GM18907 (cell line): ENCODE results near the gene ABI3.

ENCODE experiments used
- ATAC-seq: cut with Tn5 transposase; IDR thresholded peaks from one replicate; pipeline ENCODE4 v1.9.1; 2021; ENCODE audit warnings: mild to moderate bottlenecking, moderate library complexity; ENCODE audit not compliant: unreplicated experiment

The ABI3 gene

DNA sequence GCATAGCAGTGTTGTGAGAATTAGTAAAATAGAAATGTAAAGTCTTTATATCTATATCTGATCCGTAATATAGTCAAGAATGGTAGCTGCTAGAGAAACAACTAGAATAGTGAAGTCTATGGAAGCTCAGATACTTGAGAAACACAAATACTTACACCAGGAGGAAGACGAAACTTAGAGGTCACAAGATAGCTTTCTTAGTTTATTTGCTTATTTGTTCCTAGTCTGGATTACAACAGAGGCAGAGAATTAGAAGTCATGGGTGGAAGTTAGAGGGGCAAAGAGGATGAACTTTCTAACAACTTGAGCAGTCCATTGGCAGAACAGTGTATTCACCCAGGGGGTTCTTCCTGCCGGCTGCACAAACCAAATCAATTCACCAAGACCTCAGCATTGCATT, 14.0 kb upstream of the ABI3 start:
- ATAC-seq, result no peak

GRCh38 chr17:49197346-49197998, 13.0 kb upstream of the ABI3 start:
- no peak for ATAC-seq

- no peak for ATAC-seq
These were observed 12.3 kb upstream of the ABI3 start for GRCh38 chr17:49198211-49198610.

DNA sequence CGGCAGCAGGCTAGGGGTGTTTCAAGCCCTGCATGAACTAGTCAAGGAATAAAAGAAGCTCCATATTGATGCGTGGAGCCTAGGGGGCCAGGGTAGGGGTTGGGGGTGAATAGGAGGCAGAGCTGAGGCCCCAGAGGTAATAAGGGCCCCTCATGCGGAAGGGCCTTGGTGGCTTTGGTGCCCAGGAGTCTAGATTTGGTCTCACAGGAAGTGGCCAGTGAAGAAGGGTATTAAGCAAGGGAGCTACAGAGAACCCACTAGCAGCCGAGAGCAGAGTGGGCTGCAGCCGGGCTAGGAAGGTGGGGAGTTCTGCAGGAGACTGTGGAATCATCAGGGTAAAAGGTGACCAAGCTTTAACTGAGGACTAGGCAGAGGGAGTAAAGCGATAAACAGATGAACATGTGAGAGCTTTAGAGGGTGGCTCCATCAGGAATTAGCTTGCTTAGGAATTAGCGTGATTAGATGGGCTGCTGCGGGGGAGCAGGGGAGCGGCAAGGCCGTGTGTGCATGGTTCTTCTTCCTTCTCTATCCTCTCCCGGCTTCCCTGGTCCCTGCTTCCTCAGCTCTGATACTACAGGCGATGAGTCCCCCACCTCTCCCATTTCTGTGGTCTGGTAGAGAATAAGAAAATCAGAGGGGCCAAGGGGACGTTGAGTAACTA, 10.0 kb upstream of the ABI3 start:
- ATAC-seq, result no peak

GRCh38 chr17:49201481-49201927, 9.0 kb upstream of the ABI3 start:
- no peak for ATAC-seq

DNA sequence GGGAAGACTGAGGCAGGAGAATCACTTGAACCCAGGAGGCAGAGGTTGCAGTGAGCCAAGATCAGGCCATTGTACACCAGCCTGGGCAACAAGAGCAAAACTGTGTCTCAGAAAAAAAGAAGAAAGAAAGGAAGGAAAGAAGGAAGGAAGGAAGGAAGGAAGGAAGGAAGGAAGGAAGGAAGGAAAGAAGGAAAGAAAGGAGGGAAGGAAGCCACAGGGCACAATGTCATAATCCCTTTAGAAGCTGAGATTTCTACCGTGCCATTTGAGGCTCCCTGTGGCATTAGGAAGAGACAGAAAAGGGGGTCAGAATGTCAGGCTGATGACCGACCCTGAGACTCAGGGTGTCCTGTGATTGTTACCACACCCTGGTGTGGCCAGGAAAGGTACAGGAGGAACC, 6.7 kb upstream of the ABI3 start:
- ATAC-seq, result no peak

DNA sequence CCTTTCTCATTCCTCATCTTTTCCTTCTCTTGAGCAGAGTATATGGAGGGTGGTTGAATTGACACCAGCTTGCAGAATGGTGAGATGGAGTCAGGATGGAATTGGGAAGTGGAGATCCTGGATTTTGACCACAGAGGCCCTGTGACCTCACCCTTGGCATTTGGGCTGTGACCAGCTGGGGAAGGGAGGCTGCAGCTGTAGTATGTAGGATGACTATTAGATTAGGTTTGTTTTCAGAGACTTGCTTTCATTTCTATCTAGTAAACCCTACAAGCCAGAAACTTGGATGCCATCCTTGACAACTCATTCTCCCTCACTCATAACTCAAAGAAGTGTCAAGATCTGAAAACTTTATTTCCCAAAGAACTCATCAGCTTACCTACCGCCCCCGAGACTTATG, 6.0 kb upstream of the ABI3 start:
- no peak for ATAC-seq

DNA sequence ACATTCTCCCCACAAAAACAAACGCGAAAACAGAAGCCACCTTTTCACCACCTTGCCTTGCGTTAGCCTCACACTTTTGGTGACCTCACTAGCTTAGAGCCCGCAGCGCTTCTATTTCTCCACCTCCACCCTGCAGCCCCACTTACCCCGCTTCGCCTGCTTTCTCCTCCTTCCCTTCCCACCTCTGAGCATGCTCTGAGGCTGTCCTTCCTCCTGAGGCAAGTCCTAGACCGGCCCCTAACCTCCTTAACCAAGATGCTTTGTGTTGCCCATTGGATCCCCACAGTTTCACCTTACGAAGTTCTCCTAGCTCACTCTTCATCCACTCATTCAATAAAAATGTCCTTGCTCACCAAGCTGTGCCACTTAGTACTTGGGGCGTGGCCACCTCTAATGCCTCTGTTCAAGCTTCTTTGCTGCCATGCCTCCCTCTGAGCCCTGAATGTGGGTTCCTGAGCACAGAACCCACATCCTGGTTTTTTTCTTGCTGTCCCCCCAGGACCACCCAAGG, 1.4 kb upstream of the ABI3 start:
- no peak for ATAC-seq

DNA sequence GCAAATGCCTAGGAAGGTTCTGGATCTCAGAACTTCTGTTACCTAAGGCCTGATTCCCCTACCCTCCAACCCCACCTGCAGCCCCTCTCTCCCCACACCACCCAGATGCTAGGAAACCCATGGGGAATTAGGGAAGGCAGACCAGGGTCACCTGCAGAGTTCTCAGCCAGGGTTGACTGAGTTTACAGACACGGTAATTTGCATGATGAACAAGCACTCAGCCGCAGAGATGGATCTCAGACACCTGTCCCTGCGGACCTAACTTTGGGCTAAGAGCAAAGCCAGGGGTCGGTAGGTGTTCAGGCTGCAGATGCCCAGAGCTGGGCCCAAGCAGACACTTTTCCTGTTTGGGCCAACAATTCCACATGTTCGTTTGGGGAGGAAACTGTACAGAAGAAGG, 2.9 kb downstream of the ABI3 start:
- ATAC-seq, result no peak

GRCh38 chr17:49213847-49214246, 3.3 kb downstream of the ABI3 start:
- ATAC-seq, result no peak

DNA sequence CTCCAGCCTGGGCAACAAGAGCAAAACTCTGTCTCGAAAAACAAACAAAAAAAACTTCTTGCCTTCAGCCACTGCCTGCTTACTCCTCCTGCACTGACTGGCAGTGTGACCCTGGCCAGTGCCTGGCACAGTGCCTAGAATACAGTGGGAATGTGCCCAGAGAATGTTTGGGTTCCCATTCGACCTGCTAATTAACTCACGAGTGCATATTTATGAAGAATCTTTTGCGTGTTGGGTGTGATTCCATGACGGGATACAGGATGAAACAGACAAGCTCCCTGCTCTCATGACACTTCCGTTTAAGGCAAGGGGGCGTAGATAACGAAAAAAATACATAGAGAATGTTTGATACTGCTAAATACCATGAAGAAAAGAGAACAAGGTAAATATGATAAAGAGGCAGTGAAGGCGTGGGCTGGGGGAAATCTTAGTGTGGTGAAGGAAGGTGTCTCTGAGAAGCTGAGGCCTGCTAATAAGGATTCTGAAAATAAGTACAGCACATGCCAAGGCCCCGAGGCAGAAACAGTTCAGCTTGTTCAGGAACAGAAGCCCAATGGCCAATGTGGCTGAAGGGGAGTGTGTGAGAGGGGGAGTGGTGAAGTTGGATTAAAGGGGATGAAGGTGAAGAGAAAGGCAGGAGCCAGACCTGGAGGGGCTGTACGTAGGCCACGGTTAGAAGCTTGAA, 4.3 kb downstream of the ABI3 start:
- ATAC-seq, result no peak

GRCh38 chr17:49216482-49216881, 6.0 kb downstream of the ABI3 start:
- no peak for ATAC-seq

DNA sequence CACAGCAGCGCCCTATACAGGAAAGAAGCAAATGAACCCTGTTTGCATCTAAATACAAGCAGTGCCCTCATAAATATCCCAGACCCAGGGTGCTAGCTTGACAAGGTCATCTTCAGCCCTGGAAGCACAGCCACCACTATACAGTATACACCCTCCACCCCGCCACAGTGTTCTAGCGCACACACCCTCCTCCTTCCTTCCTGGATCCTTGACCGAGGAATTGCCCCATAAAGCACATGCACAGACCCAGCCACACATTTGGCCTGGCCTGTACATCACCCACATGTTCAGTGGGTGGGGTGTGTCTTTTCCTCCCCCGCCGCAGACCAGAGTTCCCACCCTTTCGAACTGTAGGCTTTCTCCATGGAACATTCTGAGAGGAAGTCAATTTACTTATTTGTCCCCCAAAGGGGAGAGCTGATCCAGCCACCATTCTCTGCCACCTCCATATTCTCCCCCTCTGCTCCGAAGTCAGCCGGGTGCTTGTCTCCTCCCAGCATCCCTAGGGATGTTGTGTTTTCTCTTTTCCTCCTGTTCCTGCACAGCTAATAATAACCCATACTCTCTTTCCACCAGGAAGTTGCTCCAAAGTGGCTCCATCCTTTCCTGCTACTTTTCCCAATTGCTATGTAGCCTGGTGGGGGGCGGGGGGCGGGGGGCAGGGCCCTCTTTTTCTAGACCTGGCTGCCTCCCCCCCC, 6.6 kb downstream of the ABI3 start:
- no peak for ATAC-seq

- ATAC-seq, result peak; percentile 55
These were observed 7.3 kb downstream of the ABI3 start for GRCh38 chr17:49217651-49218413.

- peak; percentile 41 for ATAC-seq
These were observed 8.7 kb downstream of the ABI3 start for GRCh38 chr17:49218941-49219913.

- ATAC-seq, result no peak
These were observed 9.5 kb downstream of the ABI3 start for GRCh38 chr17:49219987-49220386.

DNA sequence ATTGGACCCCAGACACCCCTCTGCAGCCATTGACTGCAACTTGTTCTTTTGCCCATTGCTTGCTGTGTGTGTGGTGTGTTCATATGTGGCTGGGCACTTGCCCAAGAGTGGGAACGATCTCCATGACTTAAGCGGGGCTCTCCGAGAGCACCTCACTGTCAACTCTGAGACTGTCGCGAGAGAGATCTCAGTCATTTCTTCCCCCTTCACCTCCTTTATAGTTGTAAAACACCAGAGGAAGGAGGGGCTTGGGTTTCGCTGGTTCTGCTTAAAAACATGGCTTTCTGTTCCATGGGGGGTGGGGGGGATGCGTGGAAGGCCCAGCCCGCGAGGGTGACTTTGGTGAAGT, 12.6 kb downstream of the ABI3 start:
- no peak for ATAC-seq

DNA sequence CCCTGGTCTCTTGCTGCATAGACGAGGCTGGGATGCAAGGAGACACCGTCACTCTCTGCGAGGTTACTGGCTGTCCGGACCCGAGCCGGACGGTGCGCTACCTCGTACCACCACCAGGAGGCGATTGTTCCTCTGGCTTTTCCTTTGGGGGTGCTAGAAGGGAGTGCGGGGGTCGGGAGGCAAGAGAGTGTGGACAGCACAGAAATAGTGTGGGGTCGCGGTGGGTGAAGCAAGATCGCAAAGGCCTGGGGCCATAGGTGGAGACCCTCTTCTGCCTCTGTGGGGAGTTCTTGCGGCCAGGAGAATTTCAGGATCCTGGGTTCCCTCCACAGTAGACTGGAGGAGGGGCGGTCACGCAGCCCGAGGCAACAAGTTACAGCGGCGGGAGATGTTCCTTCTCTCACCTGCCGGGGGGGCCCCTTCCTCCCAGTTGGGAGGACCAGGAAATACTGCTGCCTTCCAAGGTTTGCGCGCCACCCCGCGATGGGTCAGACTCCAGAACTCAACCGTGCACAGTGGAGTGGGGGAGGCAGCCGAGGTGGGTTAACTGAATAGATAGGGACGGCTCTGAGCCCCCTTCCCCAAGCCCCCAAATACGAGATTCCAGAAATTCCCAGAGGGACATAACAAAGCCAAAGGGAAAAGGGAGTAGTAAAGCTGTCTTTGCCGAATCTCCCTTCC, 13.2 kb downstream of the ABI3 start:
- no peak for ATAC-seq
